RWPE2 (cell line): ENCODE data around the gene KDM5A.

ENCODE experiments used
- ATAC-seq: fragments of 200-7000 bp; cut with Tn5 transposase; 3 replicates; pipeline ENCODE4 v1.9.1; 2021; ENCODE audit warnings: low read depth
- DNase-seq: peaks from one replicate; pipeline ENCODE4 v3.0.0-alpha.2; 2020; ENCODE audit warnings: low spot score
- H3K27ac ChIP-seq: fragments of 450-650 bp; 2 replicates; pipeline ENCODE4 v1.5.1; 2017; ENCODE audit warnings: mild to moderate bottlenecking; ENCODE audit not compliant: poor library complexity, severe bottlenecking
- H3K27me3 ChIP-seq: fragments of 250-450 bp; sonication (Bioruptor Pico); 2 replicates; pipeline ENCODE4 v1.5.1; 2021; ENCODE audit warnings: mild to moderate bottlenecking, moderate library complexity; ENCODE audit not compliant: insufficient read depth, poor library complexity, severe bottlenecking
- H3K36me3 ChIP-seq: fragments of 250-450 bp; sonication (Bioruptor Pico); 2 replicates; pipeline ENCODE4 v1.5.1; 2020; ENCODE audit warnings: low read depth, mild to moderate bottlenecking, moderate library complexity
- H3K4me1 ChIP-seq: fragments of 250-450 bp; sonication (Bioruptor Pico); 2 replicates; pipeline ENCODE4 v1.5.1; 2021; ENCODE audit warnings: mild to moderate bottlenecking, moderate library complexity; ENCODE audit not compliant: insufficient read depth, poor library complexity, severe bottlenecking
- H3K4me3 ChIP-seq: fragments of 250-450 bp; sonication (Bioruptor Pico); 2 replicates; pipeline ENCODE4 v1.5.1; 2021; ENCODE audit warnings: mild to moderate bottlenecking, moderate library complexity; ENCODE audit not compliant: severe bottlenecking
- H3K9me3 ChIP-seq: fragments of 250-450 bp; sonication (Bioruptor Pico); 2 replicates; pipeline ENCODE4 v1.5.1; 2021; ENCODE audit warnings: mild to moderate bottlenecking, moderate library complexity; ENCODE audit not compliant: severe bottlenecking
- CTCF ChIP-seq: fragments of 450-650 bp; IDR thresholded peaks from one replicate; pipeline ENCODE4 v1.5.1; 2017; ENCODE audit warnings: mild to moderate bottlenecking, moderate library complexity; ENCODE audit not compliant: poor library complexity, severe bottlenecking

KDM5A gene

GRCh38 chr12:334125-334524, 55.0 kb downstream of the KDM5A start:
- DNase-seq (no peak), ATAC-seq (no peak)
- H3K27me3 ChIP-seq, result no peaks in the 10 kb centered on the region
- H3K4me1 ChIP-seq, result peaks cover 5% of the 10 kb centered on the region
- no peak overlapping the region for H3K27ac ChIP-seq
- TF ChIP-seq CTCF, result no peak
- H3K36me3 ChIP-seq, result peaks cover 76% of the 10 kb centered on the region
- no peak overlapping the region for H3K4me3 ChIP-seq
- H3K9me3 ChIP-seq, result no peaks in the 10 kb centered on the region

GRCh38 chr12:332581-333205, 56.4 kb downstream of the KDM5A start:
- Histone ChIP-seq H3K9me3 (no peaks in the 10 kb centered on the region), H3K27ac (no peak overlapping the region), H3K4me1 (peaks cover 5% of the 10 kb centered on the region), H3K36me3 (peaks cover 85% of the 10 kb centered on the region), H3K27me3 (no peaks in the 10 kb centered on the region), H3K4me3 (no peak overlapping the region)
- TF ChIP-seq CTCF, result no peak
- DNase-seq, result no peak
- no peak for ATAC-seq

- H3K9me3 ChIP-seq, result no peaks in the 10 kb centered on the region
- DNase-seq (no peak), ATAC-seq (no peak)
- H3K4me3 ChIP-seq, result no peak overlapping the region
- peaks cover 90% of the 10 kb centered on the region for H3K36me3 ChIP-seq
- no peak for TF ChIP-seq CTCF
- H3K27ac ChIP-seq, result no peak overlapping the region
- H3K4me1 ChIP-seq, result peaks cover 5% of the 10 kb centered on the region
- H3K27me3 ChIP-seq, result no peaks in the 10 kb centered on the region
Measured at GRCh38 chr12:331287-331686, 57.8 kb downstream of the KDM5A start.

GRCh38 chr12:325906-326305, 63.2 kb downstream of the KDM5A start:
- TF ChIP-seq CTCF, result no peak
- peaks cover 98% of the 10 kb centered on the region for H3K36me3 ChIP-seq
- H3K4me3 ChIP-seq, result no peak overlapping the region
- H3K27ac ChIP-seq, result no peak overlapping the region
- H3K27me3 ChIP-seq, result no peaks in the 10 kb centered on the region
- DNase-seq, result no peak
- no peaks in the 10 kb centered on the region for H3K9me3 ChIP-seq
- no peaks in the 10 kb centered on the region for H3K4me1 ChIP-seq
- no peak for ATAC-seq

GRCh38 chr12:323507-323906, 65.6 kb downstream of the KDM5A start:
- ATAC-seq (no peak), DNase-seq (no peak)
- Histone ChIP-seq H3K4me3 (no peak overlapping the region), H3K27me3 (no peaks in the 10 kb centered on the region), H3K4me1 (no peaks in the 10 kb centered on the region), H3K36me3 (peaks cover 98% of the 10 kb centered on the region), H3K9me3 (no peaks in the 10 kb centered on the region), H3K27ac (no peak overlapping the region)
- TF ChIP-seq CTCF, result no peak
